GM23338 (cell line): Measurements from ENCODE around the gene RAB7B. TPM values are rescaled to one million over a fixed set of nuclear protein-coding genes. Genes with fewer than 3 reads are reported as not detected.

Experiments
- ATAC-seq: fragments of 200-7000 bp; cut with Tn5 transposase; 3 replicates; pipeline ENCODE4 v1.9.1; 2020
- DNase-seq: peaks from one replicate; pipeline ENCODE4 v3.0.0-alpha.2; 2015; ENCODE audit warnings: low spot score
- H2AFZ ChIP-seq: fragments of 200-600 bp; sonication (generic); 2 replicates; pipeline ENCODE4 v1.8.0; 2016; ENCODE audit warnings: antibody characterized with exemption, mild to moderate bottlenecking, moderate library complexity
- H3F3A ChIP-seq: fragments of 200-600 bp; sonication (generic); replicated peaks from 2 replicates; pipeline ENCODE4 v1.8.0; 2017; ENCODE audit warnings: antibody characterized with exemption, mixed run types, low read depth
- H3K27ac ChIP-seq: fragments of 200-600 bp; sonication (generic); 2 replicates; pipeline ENCODE4 v1.6.1; 2016; ENCODE audit warnings: low read depth
- H3K27me3 ChIP-seq: fragments of 200-600 bp; sonication (generic); 2 replicates; pipeline ENCODE4 v1.8.0; 2016; ENCODE audit warnings: mild to moderate bottlenecking, mixed run types, moderate library complexity; ENCODE audit not compliant: insufficient read depth
- H3K36me3 ChIP-seq: fragments of 200-600 bp; sonication (generic); 2 replicates; pipeline ENCODE4 v1.8.0; 2016; ENCODE audit warnings: mild to moderate bottlenecking; ENCODE audit not compliant: insufficient read depth
- H3K4me1 ChIP-seq: fragments of 200-600 bp; sonication (generic); 2 replicates; pipeline ENCODE4 v1.8.0; 2016; ENCODE audit warnings: mild to moderate bottlenecking, moderate library complexity; ENCODE audit not compliant: insufficient read depth
- H3K4me2 ChIP-seq: fragments of 200-600 bp; sonication (generic); 2 replicates; pipeline ENCODE4 v1.7.1; 2017; ENCODE audit warnings: mixed run types
- H3K4me3 ChIP-seq: fragments of 200-600 bp; sonication (generic); 2 replicates; pipeline ENCODE4 v1.6.1; 2016; ENCODE audit warnings: mixed run types
- H3K79me2 ChIP-seq: fragments of 200-600 bp; sonication (generic); replicated peaks from 2 replicates; pipeline ENCODE4 v1.8.0; 2017; ENCODE audit warnings: mild to moderate bottlenecking; ENCODE audit not compliant: insufficient read depth
- H3K9me2 ChIP-seq: fragments of 200-600 bp; sonication (generic); 2 replicates; pipeline ENCODE4 v1.8.0; 2017; ENCODE audit not compliant: insufficient read depth
- H4K20me1 ChIP-seq: fragments of 200-600 bp; sonication (generic); replicated peaks from 2 replicates; pipeline ENCODE4 v1.8.0; 2017; ENCODE audit warnings: mild to moderate bottlenecking; ENCODE audit not compliant: insufficient read depth
- H3K27ac Mint-ChIP-seq: 2 replicates; pipeline ENCODE4 v1.8.0; 2020; ENCODE audit warnings: inconsistent platforms, mild to moderate bottlenecking, moderate library complexity, mixed read lengths
- H3K27me3 Mint-ChIP-seq: 3 replicates; pipeline ENCODE4 v1.8.0; 2022; ENCODE audit warnings: low read depth, mild to moderate bottlenecking, moderate library complexity, mixed read lengths, inconsistent platforms; ENCODE audit not compliant: insufficient read depth, poor library complexity
- H3K36me3 Mint-ChIP-seq: 3 replicates; pipeline ENCODE4 v1.8.0; 2021; ENCODE audit warnings: low read depth, mild to moderate bottlenecking, inconsistent platforms, moderate library complexity, mixed read lengths
- H3K4me1 Mint-ChIP-seq: 3 replicates; pipeline ENCODE4 v1.8.0; 2020; ENCODE audit warnings: mild to moderate bottlenecking, inconsistent platforms, mixed read lengths
- H3K4me3 Mint-ChIP-seq: 3 replicates; pipeline ENCODE4 v1.8.0; 2021; ENCODE audit warnings: moderate library complexity, mild to moderate bottlenecking, inconsistent platforms, mixed read lengths
- H3K9me3 Mint-ChIP-seq: 3 replicates; pipeline ENCODE4 v1.8.0; 2020; ENCODE audit warnings: moderate library complexity, mild to moderate bottlenecking, inconsistent platforms, mixed read lengths
- CTCF ChIP-seq, 2 experiments: fragments of 200-600 bp in 1 of 2; sonication (generic) in 1 of 2; conservative IDR thresholded peaks; 2 replicates each; pipeline versions ENCODE4 v1.5.1 to v1.6.1; 2016 to 2017; ENCODE audit warnings: antibody characterized with exemption in 2 of 2, low read depth in 2 of 2, mild to moderate bottlenecking in 2 of 2, moderate library complexity in 1 of 2
- EZH2 ChIP-seq: fragments of 200-600 bp; sonication (generic); IDR thresholded peaks from one replicate; pipeline ENCODE4 v1.8.0; 2017; ENCODE audit warnings: antibody characterized with exemption, mild to moderate bottlenecking, low read depth; ENCODE audit not compliant: unreplicated experiment
- NANOG ChIP-seq: IDR thresholded peaks from 2 replicates; pipeline ENCODE4 v1.6.1; 2016; ENCODE audit warnings: antibody characterized with exemption, borderline replicate concordance
- POLR2AphosphoS5 ChIP-seq: IDR thresholded peaks from 2 replicates; pipeline ENCODE4 v1.6.1; 2016; ENCODE audit warnings: antibody characterized with exemption, low read depth
- STAT1 ChIP-seq: IDR thresholded peaks from one replicate; pipeline ENCODE4 v1.6.1; 2016; ENCODE audit warnings: antibody characterized with exemption; ENCODE audit not compliant: unreplicated experiment
- ZNF114 ChIP-seq: fragments of 250-450 bp; sonication (Bioruptor Pico); IDR thresholded peaks from 2 replicates; pipeline ENCODE4 v1.5.0; 2020; ENCODE audit warnings: mild to moderate bottlenecking, moderate library complexity
- ZNF462 ChIP-seq: fragments of 250-450 bp; sonication (Bioruptor Pico); IDR thresholded peaks from 2 replicates; pipeline ENCODE4 v1.5.0; 2020; ENCODE audit warnings: mild to moderate bottlenecking, moderate library complexity
- polyA plus RNA-seq: library from polyadenylated mRNA; unstranded; fragments of >200 nt; fragmentation: Nextera tagmentation; extraction: Ambion mirVana; gene quantifications from 2 replicates; pipeline ENCODE4 v1.2.1, GENCODE V29; 2016
- total RNA-seq: library from RNA; depleted of rRNA; stranded (reverse); fragments of >200 nt; shearing (Covaris generic); gene quantifications from 2 replicates; pipeline ENCODE4 v1.2.3, GENCODE V29; 2014

The RAB7B gene
- total and polyA plus RNA-seq, 2 experiments from 2014 or later = not detected

GRCh38 chr1:205928317-205928716, 74.9 kb downstream of the RAB7B start (continued):
- TF ChIP-seq ZNF114 (no peak), POLR2AphosphoS5 (no peak), STAT1 (no peak), ZNF462 (CRISPR knock-in tag) (no peak)

GRCh38 chr1:205927676-205928075, 75.5 kb downstream of the RAB7B start:
- H3K9me3 Mint-ChIP-seq = no peaks in the 10 kb centered on the region; the same call in 2 of the 3 replicates
- no peaks in the 10 kb centered on the region for H3K79me2 ChIP-seq
- DNase-seq = no peak
- no peaks in the 10 kb centered on the region for H3K27me3 ChIP-seq
- H3K27ac Mint-ChIP-seq = no peak overlapping the region
- no peaks in the 10 kb centered on the region for H3K36me3 Mint-ChIP-seq
- no peak overlapping the region for H2AFZ ChIP-seq
- H4K20me1 ChIP-seq = no peaks in the 10 kb centered on the region
- H3F3A ChIP-seq = no peaks in the 10 kb centered on the region
- no peak overlapping the region for H3K4me3 ChIP-seq
- 0 out of 2 replicates have a peak, but pooled peaks cover 4% of the 10 kb centered on the region for H3K4me1 ChIP-seq
- peaks cover 4% of the 10 kb centered on the region for H3K27me3 Mint-ChIP-seq
- peaks cover 3% of the 10 kb centered on the region for H3K4me1 Mint-ChIP-seq
- no peaks in the 10 kb centered on the region; the same call in 1 of the 2 replicates for H3K9me2 ChIP-seq
- no peak overlapping the region for H3K4me3 Mint-ChIP-seq
- no peaks in the 10 kb centered on the region for H3K36me3 ChIP-seq
- no peak for ATAC-seq
- H3K4me2 ChIP-seq = no peak overlapping the region
- no peak overlapping the region for H3K27ac ChIP-seq
- TF ChIP-seq CTCF (conservative IDR thresholded peaks at IDR 0.05; ENCODE audit: low read depth in 2 of 2) (no peak), ZNF462 (CRISPR knock-in tag) (no peak), NANOG (no peak), EZH2 (no peak), POLR2AphosphoS5 (no peak), ZNF114 (no peak)
